Neural cell (in vitro differentiated cells): ENCODE results near the gene CDSN. TPM values are rescaled to one million over a fixed set of nuclear protein-coding genes. Genes with fewer than 3 reads are reported as not detected.

Experiments used
- H2AFZ ChIP-seq: fragments of 200-600, 300-800 bp; sonication (generic), shearing (Covaris generic); 2 replicates; pipeline ENCODE4 v1.6.0; 2014; ENCODE audit warnings: low read depth, mild to moderate bottlenecking, antibody characterized with exemption, low read length, moderate library complexity
- H3F3A ChIP-seq: fragments of 200-600 bp; shearing (Covaris generic); 2 replicates; pipeline ENCODE4 v1.6.1; 2016; ENCODE audit warnings: mild to moderate bottlenecking, moderate library complexity, mixed read lengths, antibody characterized with exemption, low read length; ENCODE audit not compliant: insufficient read depth, poor library complexity, severe bottlenecking
- H3K27ac ChIP-seq: fragments of 200-600, 300-800 bp; sonication (generic), shearing (Covaris generic); 2 replicates; pipeline ENCODE4 v1.5.1; 2014; ENCODE audit warnings: mild to moderate bottlenecking, low read length, moderate library complexity
- H3K27me3 ChIP-seq: fragments of 300-800, 200-600 bp; sonication (generic), shearing (Covaris generic); 2 replicates; pipeline ENCODE4 v1.6.0; 2014; ENCODE audit warnings: mild to moderate bottlenecking, low read depth, low read length, moderate library complexity; ENCODE audit not compliant: insufficient read depth
- H3K36me3 ChIP-seq: fragments of 300-800, 200-600 bp; sonication (generic), shearing (Covaris generic); 2 replicates; pipeline ENCODE4 v1.5.1; 2014; ENCODE audit warnings: mild to moderate bottlenecking, antibody characterized with exemption, low read length, moderate library complexity; ENCODE audit not compliant: insufficient read depth
- H3K4me2 ChIP-seq: fragments of 300-800, 200-600 bp; sonication (generic), shearing (Covaris generic); 2 replicates; pipeline ENCODE4 v1.6.0; 2014; ENCODE audit warnings: mild to moderate bottlenecking, low read length
- H3K4me3 ChIP-seq: fragments of 300-800, 200-600 bp; sonication (generic), shearing (Covaris generic); 2 replicates; pipeline ENCODE4 v1.5.1; 2014; ENCODE audit warnings: mild to moderate bottlenecking, low read length, moderate library complexity
- H3K79me2 ChIP-seq: fragments of 200-600 bp; shearing (Covaris generic); replicated peaks from 2 replicates; pipeline ENCODE4 v1.6.0; 2014; ENCODE audit warnings: mild to moderate bottlenecking, low read length, moderate library complexity; ENCODE audit not compliant: insufficient read depth
- H3K9ac ChIP-seq: fragments of 300-800, 200-600 bp; sonication (generic), shearing (Covaris generic); 2 replicates; pipeline ENCODE4 v1.6.1; 2016; ENCODE audit warnings: mild to moderate bottlenecking, low read length, mixed read lengths
- H3K9me2 ChIP-seq: fragments of 200-600 bp; shearing (Covaris generic); 2 replicates; pipeline ENCODE4 v1.6.1; 2016; ENCODE audit warnings: mild to moderate bottlenecking, low read length, mixed read lengths; ENCODE audit not compliant: insufficient read depth
- H3K9me3 ChIP-seq: fragments of 200-600, 300-800 bp; sonication (generic), shearing (Covaris generic); 2 replicates; pipeline ENCODE4 v1.6.1; 2016; ENCODE audit warnings: mild to moderate bottlenecking, mixed run types, low read length, moderate library complexity, mixed read lengths
- H4K20me1 ChIP-seq: fragments of 200-600 bp; shearing (Covaris generic); 2 replicates; pipeline ENCODE4 v1.6.1; 2016; ENCODE audit warnings: mild to moderate bottlenecking, mixed run types; ENCODE audit not compliant: insufficient read depth
- EP300 ChIP-seq: fragments of 450-650 bp; conservative IDR thresholded peaks from 2 replicates; pipeline ENCODE4 v1.6.1; 2014; ENCODE audit warnings: antibody characterized with exemption, mild to moderate bottlenecking, moderate library complexity; ENCODE audit not compliant: poor library complexity, severe bottlenecking
- EZH2 ChIP-seq: fragments of 200-600, 300-800 bp; shearing (Covaris generic), sonication (generic); IDR thresholded peaks from 2 replicates; pipeline ENCODE4 v1.6.1; 2014; ENCODE audit warnings: antibody characterized with exemption, low read length, borderline replicate concordance, mild to moderate bottlenecking; ENCODE audit not compliant: insufficient read depth, poor library complexity, severe bottlenecking
- MXI1 ChIP-seq: fragments of 450-650 bp; conservative IDR thresholded peaks from 2 replicates; pipeline ENCODE4 v1.6.1; 2014; ENCODE audit warnings: antibody characterized with exemption, mild to moderate bottlenecking; ENCODE audit not compliant: poor library complexity, severe bottlenecking
- POLR2AphosphoS5 ChIP-seq: IDR thresholded peaks from 2 replicates; pipeline ENCODE4 v1.6.1; 2012
- RAD21 ChIP-seq: fragments of 450-650 bp; conservative IDR thresholded peaks from 2 replicates; pipeline ENCODE4 v1.6.1; 2014; ENCODE audit warnings: antibody characterized with exemption, mild to moderate bottlenecking, moderate library complexity
- SMC3 ChIP-seq: fragments of 450-650 bp; conservative IDR thresholded peaks from 2 replicates; pipeline ENCODE4 v1.6.1; 2014; ENCODE audit warnings: antibody characterized with exemption, mild to moderate bottlenecking, moderate library complexity; ENCODE audit not compliant: poor library complexity
- TAF1 ChIP-seq: IDR thresholded peaks from 2 replicates; pipeline ENCODE4 v1.6.1; 2012; ENCODE audit warnings: low read depth
- polyA plus RNA-seq: library from polyadenylated mRNA; depleted of rRNA; stranded (reverse); fragments of >200 nt; gene quantifications from 2 replicates; pipeline ENCODE4 v1.2.3, GENCODE V29; 2014
- TF ChIP-seq, protein P1 (sequence below): fragments of 450-650 bp; IDR thresholded peaks from 2 replicates; pipeline ENCODE4 v1.5.1; 2014; ENCODE audit warnings: antibody characterized with exemption, mild to moderate bottlenecking, moderate library complexity; ENCODE audit not compliant: poor library complexity, severe bottlenecking
- TF ChIP-seq, protein P2 (sequence below): IDR thresholded peaks from 2 replicates; pipeline ENCODE4 v1.6.1; 2012; ENCODE audit warnings: borderline replicate concordance

Gene CDSN
- polyA plus RNA-seq, 1 donor from 2014 or later = not detected

DNA sequence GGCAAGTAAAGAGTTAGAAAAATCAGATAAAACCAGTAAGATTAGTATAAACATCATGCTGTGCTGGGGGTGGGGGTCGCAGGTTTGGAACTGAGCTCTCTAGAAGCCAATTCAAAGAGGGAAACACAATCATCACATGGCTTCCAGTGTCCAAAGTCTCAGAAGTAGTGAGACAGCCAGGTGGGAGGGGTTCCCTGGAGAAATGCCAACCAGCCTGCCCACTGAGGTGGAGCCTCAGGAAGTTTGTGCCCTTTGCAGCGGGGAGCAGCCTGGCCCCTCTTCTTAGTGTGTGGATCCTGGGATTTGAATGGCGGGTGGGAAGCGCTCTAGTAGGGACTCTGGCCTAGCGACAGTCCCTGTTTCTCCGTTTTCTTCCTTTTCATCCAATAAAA is 29.3 kb downstream of the CDSN start:
- Histone ChIP-seq H3F3A (no peaks in the 10 kb centered on the region), H3K27ac (no peak overlapping the region), H2AFZ (no peak overlapping the region), H3K4me2 (no peak overlapping the region), H3K27me3 (no peaks in the 10 kb centered on the region), H3K4me3 (no peak overlapping the region), H3K36me3 (no peaks in the 10 kb centered on the region), H3K9me3 (no peaks in the 10 kb centered on the region), H4K20me1 (no peaks in the 10 kb centered on the region), H3K9ac (no peak overlapping the region), H3K9me2 (no peaks in the 10 kb centered on the region), H3K79me2 (no peaks in the 10 kb centered on the region)
- TF ChIP-seq TAF1 (no peak), EZH2 (no peak), EP300 (no peak), RAD21 (no peak), POLR2AphosphoS5 (no peak), MXI1 (no peak), SMC3 (no peak)
- TF ChIP-seq, protein P1, sequence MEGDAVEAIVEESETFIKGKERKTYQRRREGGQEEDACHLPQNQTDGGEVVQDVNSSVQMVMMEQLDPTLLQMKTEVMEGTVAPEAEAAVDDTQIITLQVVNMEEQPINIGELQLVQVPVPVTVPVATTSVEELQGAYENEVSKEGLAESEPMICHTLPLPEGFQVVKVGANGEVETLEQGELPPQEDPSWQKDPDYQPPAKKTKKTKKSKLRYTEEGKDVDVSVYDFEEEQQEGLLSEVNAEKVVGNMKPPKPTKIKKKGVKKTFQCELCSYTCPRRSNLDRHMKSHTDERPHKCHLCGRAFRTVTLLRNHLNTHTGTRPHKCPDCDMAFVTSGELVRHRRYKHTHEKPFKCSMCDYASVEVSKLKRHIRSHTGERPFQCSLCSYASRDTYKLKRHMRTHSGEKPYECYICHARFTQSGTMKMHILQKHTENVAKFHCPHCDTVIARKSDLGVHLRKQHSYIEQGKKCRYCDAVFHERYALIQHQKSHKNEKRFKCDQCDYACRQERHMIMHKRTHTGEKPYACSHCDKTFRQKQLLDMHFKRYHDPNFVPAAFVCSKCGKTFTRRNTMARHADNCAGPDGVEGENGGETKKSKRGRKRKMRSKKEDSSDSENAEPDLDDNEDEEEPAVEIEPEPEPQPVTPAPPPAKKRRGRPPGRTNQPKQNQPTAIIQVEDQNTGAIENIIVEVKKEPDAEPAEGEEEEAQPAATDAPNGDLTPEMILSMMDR = no peak
- TF ChIP-seq, protein P2, sequence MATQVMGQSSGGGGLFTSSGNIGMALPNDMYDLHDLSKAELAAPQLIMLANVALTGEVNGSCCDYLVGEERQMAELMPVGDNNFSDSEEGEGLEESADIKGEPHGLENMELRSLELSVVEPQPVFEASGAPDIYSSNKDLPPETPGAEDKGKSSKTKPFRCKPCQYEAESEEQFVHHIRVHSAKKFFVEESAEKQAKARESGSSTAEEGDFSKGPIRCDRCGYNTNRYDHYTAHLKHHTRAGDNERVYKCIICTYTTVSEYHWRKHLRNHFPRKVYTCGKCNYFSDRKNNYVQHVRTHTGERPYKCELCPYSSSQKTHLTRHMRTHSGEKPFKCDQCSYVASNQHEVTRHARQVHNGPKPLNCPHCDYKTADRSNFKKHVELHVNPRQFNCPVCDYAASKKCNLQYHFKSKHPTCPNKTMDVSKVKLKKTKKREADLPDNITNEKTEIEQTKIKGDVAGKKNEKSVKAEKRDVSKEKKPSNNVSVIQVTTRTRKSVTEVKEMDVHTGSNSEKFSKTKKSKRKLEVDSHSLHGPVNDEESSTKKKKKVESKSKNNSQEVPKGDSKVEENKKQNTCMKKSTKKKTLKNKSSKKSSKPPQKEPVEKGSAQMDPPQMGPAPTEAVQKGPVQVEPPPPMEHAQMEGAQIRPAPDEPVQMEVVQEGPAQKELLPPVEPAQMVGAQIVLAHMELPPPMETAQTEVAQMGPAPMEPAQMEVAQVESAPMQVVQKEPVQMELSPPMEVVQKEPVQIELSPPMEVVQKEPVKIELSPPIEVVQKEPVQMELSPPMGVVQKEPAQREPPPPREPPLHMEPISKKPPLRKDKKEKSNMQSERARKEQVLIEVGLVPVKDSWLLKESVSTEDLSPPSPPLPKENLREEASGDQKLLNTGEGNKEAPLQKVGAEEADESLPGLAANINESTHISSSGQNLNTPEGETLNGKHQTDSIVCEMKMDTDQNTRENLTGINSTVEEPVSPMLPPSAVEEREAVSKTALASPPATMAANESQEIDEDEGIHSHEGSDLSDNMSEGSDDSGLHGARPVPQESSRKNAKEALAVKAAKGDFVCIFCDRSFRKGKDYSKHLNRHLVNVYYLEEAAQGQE = no peak

DNA sequence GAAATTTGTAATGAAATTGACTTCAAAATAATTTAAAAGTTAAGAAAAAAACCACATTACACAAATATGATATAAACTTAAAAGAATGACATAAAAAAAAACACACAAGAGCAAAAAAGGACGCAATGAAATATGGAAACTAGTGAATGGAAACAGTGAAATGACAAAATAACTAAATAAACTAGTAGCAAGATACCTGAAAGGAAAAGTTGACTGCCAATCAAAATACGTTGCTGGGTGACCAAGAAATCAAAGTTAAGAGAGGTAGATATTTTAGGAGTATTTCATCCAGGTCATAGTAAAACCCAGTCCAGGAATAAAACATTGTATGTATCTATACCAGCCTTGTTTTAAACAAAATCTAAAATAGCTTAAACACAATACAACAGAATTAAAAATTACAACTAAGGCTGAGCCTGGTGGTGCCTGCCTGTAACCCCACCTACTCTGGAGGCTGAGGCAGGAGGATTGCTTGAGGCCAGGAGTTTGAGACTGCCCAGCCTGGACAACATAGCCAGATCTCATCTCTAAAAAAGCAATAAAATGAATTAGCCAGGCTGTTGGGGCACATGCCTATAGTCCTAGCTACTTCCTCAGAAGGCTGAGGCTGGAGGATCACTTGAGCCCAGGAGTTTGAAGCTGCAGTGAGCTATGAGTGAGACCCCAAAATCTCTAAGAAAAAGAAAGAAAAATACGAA is 29.8 kb downstream of the CDSN start:
- Histone ChIP-seq H2AFZ (no peak overlapping the region), H3K9me3 (no peaks in the 10 kb centered on the region), H3K27ac (no peak overlapping the region), H3K4me2 (no peak overlapping the region), H3K27me3 (no peaks in the 10 kb centered on the region), H3K36me3 (no peaks in the 10 kb centered on the region), H3K4me3 (no peak overlapping the region), H3K9me2 (no peaks in the 10 kb centered on the region), H3K79me2 (no peaks in the 10 kb centered on the region), H3K9ac (no peak overlapping the region), H4K20me1 (no peaks in the 10 kb centered on the region), H3F3A (no peaks in the 10 kb centered on the region)
- TF ChIP-seq, protein P1 = no peak
- TF ChIP-seq TAF1 = no peak
- TF ChIP-seq EP300 = no peak
- TF ChIP-seq MXI1 = no peak
- TF ChIP-seq SMC3 = no peak
- TF ChIP-seq EZH2 = no peak
- TF ChIP-seq, protein P2 = no peak
- TF ChIP-seq RAD21 = no peak
- no peak for TF ChIP-seq POLR2AphosphoS5
